Stomach (tissue), 9 donors: ENCODE measurements around the gene REXO4. TPM values are rescaled to one million over a fixed set of nuclear protein-coding genes. Genes with fewer than 3 reads are reported as not detected.

Source experiments
- DNase-seq, 2 donors: peaks; one replicate each; pipeline versions ENCODE4 v3.0.0 to v3.0.0-alpha.2; 2013 to 2019
- H3K27ac ChIP-seq, 5 donors: fragments of 200-600 bp in 4 of 5; sonication (generic) in 4 of 5; one replicate each; pipeline ENCODE4 v1.5.1; 2013 to 2019; ENCODE audit warnings: mild to moderate bottlenecking in 1 of 5, moderate library complexity in 1 of 5
- H3K27me3 ChIP-seq, 3 donors: fragments of 200-600 bp; sonication (generic); one replicate each; pipeline ENCODE4 v1.5.1; 2017 to 2019; ENCODE audit warnings: mixed run types in 1 of 3
- H3K36me3 ChIP-seq, 4 donors: fragments of 200-600 bp; sonication (generic); 1 replicate in 3 of 4; 2 replicates in 1 of 4; pipeline ENCODE4 v1.5.1; 2016 to 2019
- H3K4me1 ChIP-seq, 4 donors: fragments of 200-600 bp; sonication (generic); one replicate each; pipeline ENCODE4 v1.5.1; 2016 to 2019
- H3K4me3 ChIP-seq, 4 donors: fragments of 200-600 bp; sonication (generic) in 3 of 4; one replicate each; pipeline ENCODE4 v1.5.1; 2016 to 2019; ENCODE audit warnings: mild to moderate bottlenecking in 1 of 4
- H3K9me3 ChIP-seq, 4 donors: fragments of 200-600 bp; sonication (generic); one replicate each; pipeline ENCODE4 v1.5.1; 2016 to 2019
- EP300 ChIP-seq: sonication (generic); formaldehyde crosslinking; IDR thresholded peaks from one replicate; pipeline ENCODE4 v1.6.1; 2017; ENCODE audit warnings: antibody characterized with exemption
- POLR2A ChIP-seq, 4 donors: fragments of 450-650 bp; IDR thresholded peaks; one replicate each; pipeline ENCODE4 v1.6.1; 2016; ENCODE audit warnings: antibody characterized with exemption in 4 of 4, control low read depth in 2 of 4, mild to moderate bottlenecking in 1 of 4, moderate library complexity in 1 of 4
- POLR2AphosphoS5 ChIP-seq, 3 donors: sonication (generic); formaldehyde crosslinking; IDR thresholded peaks; one replicate each; pipeline ENCODE4 v1.6.1; 2016; ENCODE audit warnings: antibody characterized with exemption in 3 of 3
- WGBS, 5 donors: extraction: QIAGEN DNeasy Blood & Tissue Kit in 3 of 5; methylation state at CpG; one replicate each; pipeline versions ENCODE4 v1.1.5 to v1.1.7; 2013 to 2018; 5-methylcytosine and 5-hydroxymethylcytosine counted together
- intact Hi-C: fragments of 100-400 bp; cut with DNase I; formaldehyde crosslinking; loops from one replicate; pipeline ENCODE4 v1.15.1; 2023; ENCODE audit warnings: low total_unique reads
- polyA plus RNA-seq, 3 donors: library from polyadenylated mRNA; stranded (reverse); fragments of 200-250 nt; gene quantifications; one replicate each; pipeline ENCODE4 v1.2.3, GENCODE V29; 2013
- total RNA-seq, 5 donors: library from RNA; depleted of rRNA; stranded (reverse); fragments of >200 nt; gene quantifications; one replicate each; pipeline versions ENCODE4 v1.1.0 to v1.2.3, GENCODE V29; 2014 to 2016
- TF ChIP-seq, protein P1 (sequence below), 7 experiments: fragments of 450-650 bp in 4 of 7; fragments of 200-600 bp in 3 of 7; sonication (generic) in 3 of 7; IDR thresholded peaks; one replicate each; pipeline ENCODE4 v1.5.1; 2016 to 2019; ENCODE audit warnings: antibody characterized with exemption in 7 of 7, control low read depth in 2 of 7, mild to moderate bottlenecking in 1 of 7
- donor health status: healthy with polysubstance abuse.
- donor health status: Bipolar disorder and iron deficiency.
- donor health status: healthy.

The REXO4 gene
- total and polyA plus RNA-seq, 8 donors = 0.45 to 64.3 (median 12.9) TPM

DNA sequence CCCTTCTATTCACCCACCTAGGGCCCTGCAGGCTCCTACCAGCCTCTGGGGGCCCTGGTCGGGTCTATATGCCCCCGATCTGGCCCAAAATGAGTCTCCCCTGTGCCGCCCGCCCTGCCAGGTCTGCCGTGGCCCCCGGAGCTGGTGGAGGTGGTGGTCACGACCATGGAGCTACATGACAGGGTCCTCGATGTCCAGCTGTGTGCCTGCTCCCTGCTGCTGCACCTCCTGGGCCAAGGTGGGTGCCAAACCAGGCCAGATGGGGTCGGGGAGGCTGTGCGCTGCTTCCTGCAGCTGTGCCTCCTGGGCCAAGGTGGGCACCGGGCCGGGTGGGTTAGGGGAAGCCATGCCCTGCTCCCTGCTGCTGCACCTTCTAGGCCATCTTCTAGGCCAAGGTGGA lies 17.5 kb downstream of the REXO4 start:
- no peaks in the 10 kb centered on the region for H3K9me3 ChIP-seq
- H3K27ac ChIP-seq = no peak overlapping the region
- DNase-seq = no peak
- intact Hi-C loops = no loop called here
- no peak for TF ChIP-seq EP300
- TF ChIP-seq POLR2AphosphoS5 (IDR thresholded peaks at IDR 0.05) = no peak
- TF ChIP-seq, protein P1, sequence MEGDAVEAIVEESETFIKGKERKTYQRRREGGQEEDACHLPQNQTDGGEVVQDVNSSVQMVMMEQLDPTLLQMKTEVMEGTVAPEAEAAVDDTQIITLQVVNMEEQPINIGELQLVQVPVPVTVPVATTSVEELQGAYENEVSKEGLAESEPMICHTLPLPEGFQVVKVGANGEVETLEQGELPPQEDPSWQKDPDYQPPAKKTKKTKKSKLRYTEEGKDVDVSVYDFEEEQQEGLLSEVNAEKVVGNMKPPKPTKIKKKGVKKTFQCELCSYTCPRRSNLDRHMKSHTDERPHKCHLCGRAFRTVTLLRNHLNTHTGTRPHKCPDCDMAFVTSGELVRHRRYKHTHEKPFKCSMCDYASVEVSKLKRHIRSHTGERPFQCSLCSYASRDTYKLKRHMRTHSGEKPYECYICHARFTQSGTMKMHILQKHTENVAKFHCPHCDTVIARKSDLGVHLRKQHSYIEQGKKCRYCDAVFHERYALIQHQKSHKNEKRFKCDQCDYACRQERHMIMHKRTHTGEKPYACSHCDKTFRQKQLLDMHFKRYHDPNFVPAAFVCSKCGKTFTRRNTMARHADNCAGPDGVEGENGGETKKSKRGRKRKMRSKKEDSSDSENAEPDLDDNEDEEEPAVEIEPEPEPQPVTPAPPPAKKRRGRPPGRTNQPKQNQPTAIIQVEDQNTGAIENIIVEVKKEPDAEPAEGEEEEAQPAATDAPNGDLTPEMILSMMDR (IDR thresholded peaks at IDR 0.05) = no peak
- TF ChIP-seq POLR2A (IDR thresholded peaks at IDR 0.05) = no peak
- H3K4me3 ChIP-seq = no peak overlapping the region
- H3K4me1 ChIP-seq = no peaks in the 10 kb centered on the region
- H3K36me3 ChIP-seq = peaks cover 0 to 37% (median 26%) of the 10 kb centered on the region in 4 donors
- peaks cover 0 to 24% (median 12%) of the 10 kb centered on the region in 3 donors for H3K27me3 ChIP-seq
- WGBS, 5 donors = 86 to 89% (median 88%) methylated on average over 8 to 12 of the region's 12 CpGs

DNA sequence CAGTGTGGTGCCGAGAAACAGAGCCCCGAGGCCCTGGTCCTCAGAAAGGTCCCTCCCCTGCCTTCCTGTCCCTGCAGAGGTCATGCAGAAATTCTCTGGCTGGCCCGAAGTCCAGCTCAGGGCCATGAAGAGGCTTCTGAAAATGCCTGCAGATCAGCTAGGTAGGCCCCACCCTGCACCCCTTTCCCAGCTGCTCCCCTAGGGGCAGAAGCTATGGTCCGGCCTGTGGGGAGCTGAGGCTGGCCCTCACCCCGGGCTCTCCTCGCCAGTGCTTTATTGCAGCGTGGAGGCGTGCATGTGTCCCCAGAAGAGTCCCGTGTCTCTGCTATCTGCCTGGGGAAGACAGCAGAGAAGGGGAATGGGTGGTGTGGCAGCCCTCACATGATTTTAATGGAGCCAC lies 19.9 kb downstream of the REXO4 start:
- TF ChIP-seq POLR2A (IDR thresholded peaks at IDR 0.05) (no peak), EP300 (no peak), POLR2AphosphoS5 (IDR thresholded peaks at IDR 0.05) (no peak)
- TF ChIP-seq, protein P1 (IDR thresholded peaks at IDR 0.05) = no peak
- WGBS, 5 donors = 65 to 72% (median 68%) methylated on average over 7 to 9 of the region's 9 CpGs
- H3K4me1 ChIP-seq = no peaks in the 10 kb centered on the region
- DNase-seq = no peak
- peaks cover 0 to 48% (median 21%) of the 10 kb centered on the region in 3 donors for H3K27me3 ChIP-seq
- peaks cover 0 to 18% (median 11%) of the 10 kb centered on the region in 4 donors for H3K36me3 ChIP-seq
- no peaks in the 10 kb centered on the region for H3K9me3 ChIP-seq
- H3K27ac ChIP-seq = no peak overlapping the region
- intact Hi-C loops = no loop called here
- H3K4me3 ChIP-seq = no peak overlapping the region

DNA sequence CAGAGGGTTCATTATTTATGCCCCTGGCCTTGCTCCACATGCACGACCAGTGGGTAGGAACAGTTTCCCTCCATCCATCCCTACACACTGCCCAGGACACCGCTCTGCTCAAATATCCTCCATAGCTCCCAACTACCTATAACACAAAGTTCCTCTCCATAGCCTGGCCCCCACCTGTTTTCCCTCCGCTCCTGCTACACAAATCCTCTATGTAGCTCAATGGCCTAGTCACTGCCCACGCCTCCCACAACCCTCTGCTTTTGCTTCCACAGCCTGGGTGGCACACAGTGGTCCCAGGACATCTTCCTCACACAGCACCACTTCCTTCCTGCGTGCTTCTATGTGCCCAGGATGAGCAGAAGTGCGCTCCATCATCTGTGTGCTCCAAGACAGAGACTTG lies 20.4 kb downstream of the REXO4 start:
- WGBS, 5 donors = 77 to 83% (median 79%) methylated on average over 6 of the region's 6 CpGs
- DNase-seq = no peak
- no peaks in the 10 kb centered on the region for H3K4me1 ChIP-seq
- H3K36me3 ChIP-seq = peaks cover 0 to 12% (median 6%) of the 10 kb centered on the region in 4 donors
- H3K27me3 ChIP-seq = peaks cover 0 to 53% (median 21%) of the 10 kb centered on the region in 3 donors
- no peaks in the 10 kb centered on the region for H3K9me3 ChIP-seq
- TF ChIP-seq POLR2AphosphoS5 (IDR thresholded peaks at IDR 0.05) (no peak), EP300 (no peak), POLR2A (IDR thresholded peaks at IDR 0.05) (no peak)
- TF ChIP-seq, protein P1 (IDR thresholded peaks at IDR 0.05) = no peak
- H3K27ac ChIP-seq = no peak overlapping the region
- intact Hi-C loops = no loop called here
- H3K4me3 ChIP-seq = no peak overlapping the region

DNA sequence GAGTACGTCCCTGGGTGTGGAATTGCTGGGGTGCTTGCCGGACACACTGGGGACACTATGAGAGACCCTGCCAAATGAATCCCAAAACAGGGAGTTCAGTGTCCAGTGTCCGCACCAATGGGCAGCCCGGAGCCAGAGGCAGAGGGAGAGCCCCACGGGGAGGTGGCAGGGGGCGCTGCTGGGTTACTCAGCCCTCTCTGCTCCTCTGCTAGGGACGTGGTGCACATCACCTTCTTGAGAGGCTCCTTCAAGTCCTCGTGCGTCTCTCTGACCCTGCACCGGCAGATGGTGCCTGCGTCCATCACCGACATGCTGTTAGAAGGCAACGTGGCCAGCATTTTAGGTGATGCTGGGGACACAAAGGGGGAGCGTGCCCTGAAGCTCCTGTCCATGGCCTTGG lies 20.9 kb downstream of the REXO4 start:
- no peaks in the 10 kb centered on the region for H3K9me3 ChIP-seq
- no peak overlapping the region for H3K4me3 ChIP-seq
- no peaks in the 10 kb centered on the region for H3K4me1 ChIP-seq
- DNase-seq = peak in 1 of 2 donors; percentile 44
- no peak overlapping the region for H3K27ac ChIP-seq
- TF ChIP-seq POLR2A (IDR thresholded peaks at IDR 0.05) (no peak), POLR2AphosphoS5 (IDR thresholded peaks at IDR 0.05) (no peak), EP300 (no peak)
- TF ChIP-seq, protein P1 (IDR thresholded peaks at IDR 0.05) = no peak
- H3K36me3 ChIP-seq = peaks cover 0 to 10% (median 3%) of the 10 kb centered on the region in 4 donors
- peaks cover 0 to 58% (median 21%) of the 10 kb centered on the region in 3 donors for H3K27me3 ChIP-seq
- intact Hi-C loops = no loop called here
- WGBS, 5 donors = 20 to 47% (median 24%) methylated on average over 10 to 14 of the region's 14 CpGs
